ENCODE data around the gene GRAMD1A. TPM values are rescaled to one million over a fixed set of nuclear protein-coding genes. Genes with fewer than 3 reads are reported as not detected.
"Not testable (repeated sequence)": the region's sequence is repeated elsewhere in the genome, so short reads cannot be mapped to it uniquely, and the experiment has no call there.

GRAMD1A gene
- total and polyA plus RNA-seq, 4 experiments from 2014 or later, result 16.3 to 221 (median 130) TPM

GRCh38 chr19:35006342-35006998 lies 6.3 kb downstream of the GRAMD1A start:
- H3K4me3 Mint-ChIP-seq, result no peak overlapping the region
- CTCF ChIA-PET (ENCODE audit: partially characterized antibody), result interaction anchor here (1.0 to 1.4 kb wide), 2 partner anchors 8 to 34 kb away, joined by 3 to 4 read pairs; no protein-coding TSS in a partner anchor
- Histone ChIP-seq H3K9me3 (ENCODE audit: control insufficient read depth in 1 of 2, low read length in 2 of 2) (no peaks in the 10 kb centered on the region), H3K27me3 (ENCODE audit: insufficient read depth, low read length) (no peaks in the 10 kb centered on the region), H3K36me3 (ENCODE audit: insufficient read depth, low read length) (peaks cover 33% of the 10 kb centered on the region), H3K27ac (ENCODE audit: low read depth, low read length) (no peak overlapping the region), H3K4me1 (ENCODE audit: insufficient read depth, low read length) (peaks cover 64% of the 10 kb centered on the region), H3K4me3 (ENCODE audit: low read length in 2 of 2) (no peak overlapping the region)
- POLR2A ChIA-PET (ENCODE audit: partially characterized antibody), result interaction anchor here (1.2 to 13.7 kb wide), 3 partner anchors 7 to 14 kb away, joined by 3 to 282 read pairs (median 5); partner anchors contain the start of gene GRAMD1A
- H3K27ac Mint-ChIP-seq, result peak overlapping the region in 6 of 7 donors; percentile 60 to 96 (median 75)
- H3K4me1 Mint-ChIP-seq, result peaks cover 41 to 78% (median 54%) of the 10 kb centered on the region in 4 donors
- intact Hi-C loops (cut with micrococcal nuclease), result no loop called here
- DNase-seq, result no peak
- H3K27me3 Mint-ChIP-seq, result no peaks in the 10 kb centered on the region
- no peaks in the 10 kb centered on the region for H3K9me3 Mint-ChIP-seq
- peaks cover 10 to 50% of the 10 kb centered on the region in 2 donors for H3K36me3 Mint-ChIP-seq

- CTCF ChIA-PET (ENCODE audit: partially characterized antibody), result no interaction called here
- Mint-ChIP-seq H3K27ac (peak overlapping the region in 6 of 7 donors; percentile 62 to 96 (median 75)), H3K4me3 (no peak overlapping the region), H3K9me3 (no peaks in the 10 kb centered on the region), H3K27me3 (no peaks in the 10 kb centered on the region), H3K4me1 (peaks cover 39 to 78% (median 55%) of the 10 kb centered on the region in 4 donors), H3K36me3 (peaks cover 10 to 53% of the 10 kb centered on the region in 2 donors)
- no peaks in the 10 kb centered on the region for H3K27me3 ChIP-seq (ENCODE audit: insufficient read depth, low read length)
- peaks cover 33% of the 10 kb centered on the region for H3K36me3 ChIP-seq (ENCODE audit: insufficient read depth, low read length)
- H3K4me3 ChIP-seq (ENCODE audit: low read length in 2 of 2), result no peak overlapping the region
- intact Hi-C loops (cut with micrococcal nuclease), result no loop called here
- peaks cover 64% of the 10 kb centered on the region for H3K4me1 ChIP-seq (ENCODE audit: insufficient read depth, low read length)
- DNase-seq, result no peak
- POLR2A ChIA-PET (ENCODE audit: partially characterized antibody), result interaction anchor here (1.4 to 13.7 kb wide), 2 partner anchors 7 to 8 kb away, joined by 5 to 282 read pairs; partner anchors contain the start of gene GRAMD1A
- no peaks in the 10 kb centered on the region for H3K9me3 ChIP-seq (ENCODE audit: control insufficient read depth in 1 of 2, low read length in 2 of 2)
- H3K27ac ChIP-seq (ENCODE audit: low read depth, low read length), result no peak overlapping the region
Measured at GRCh38 chr19:35006999-35007365, 6.9 kb downstream of the GRAMD1A start.

- ChIA-PET CTCF (ENCODE audit: partially characterized antibody) (interaction anchor here (2.2 kb wide), 2 partner anchors 33 to 35 kb away, joined by 8 to 9 read pairs; no protein-coding TSS in a partner anchor), POLR2A (ENCODE audit: partially characterized antibody) (interaction anchor here (0.6 to 13.7 kb wide), 2 partner anchors 8 to 26 kb away, joined by 3 to 282 read pairs; partner anchors contain the start of gene GRAMD1A)
- H3K9me3 ChIP-seq (ENCODE audit: control insufficient read depth in 1 of 2, low read length in 2 of 2); DNase-seq; H3K27me3 Mint-ChIP-seq; H3K27me3 ChIP-seq (ENCODE audit: insufficient read depth, low read length); H3K9me3 Mint-ChIP-seq; H3K27ac ChIP-seq (ENCODE audit: low read depth, low read length); H3K4me3 Mint-ChIP-seq; H3K4me3 ChIP-seq (ENCODE audit: low read length in 2 of 2); intact Hi-C loops (cut with micrococcal nuclease): not testable (repeated sequence)
- peaks cover 64% of the 10 kb centered on the region for H3K4me1 ChIP-seq (ENCODE audit: insufficient read depth, low read length)
- H3K36me3 Mint-ChIP-seq, result peaks cover 10 to 57% of the 10 kb centered on the region in 2 donors
- H3K36me3 ChIP-seq (ENCODE audit: insufficient read depth, low read length), result peaks cover 33% of the 10 kb centered on the region
- peaks cover 40 to 78% (median 55%) of the 10 kb centered on the region in 4 donors for H3K4me1 Mint-ChIP-seq
- H3K27ac Mint-ChIP-seq, result peak overlapping the region in 1 of 7 donors; percentile 62
Measured at GRCh38 chr19:35007427-35007826, 7.3 kb downstream of the GRAMD1A start.

- Mint-ChIP-seq H3K27me3 (no peaks in the 10 kb centered on the region), H3K9me3 (no peaks in the 10 kb centered on the region), H3K4me3 (no peak overlapping the region), H3K4me1 (peaks cover 40 to 78% (median 56%) of the 10 kb centered on the region in 4 donors), H3K36me3 (peaks cover 10 to 54% of the 10 kb centered on the region in 2 donors), H3K27ac (peak overlapping the region in 2 of 7 donors; percentile 60 to 62)
- POLR2A ChIA-PET (ENCODE audit: partially characterized antibody), result interaction anchor here (0.9 to 13.7 kb wide), 4 partner anchors 8 to 45 kb away, joined by 3 to 282 read pairs (median 4); partner anchors contain the start of genes GRAMD1A and ZNF792
- H3K4me1 ChIP-seq (ENCODE audit: insufficient read depth, low read length), result peaks cover 64% of the 10 kb centered on the region
- intact Hi-C loops (cut with micrococcal nuclease), result no loop called here
- no peak overlapping the region for H3K4me3 ChIP-seq (ENCODE audit: low read length in 2 of 2)
- no peaks in the 10 kb centered on the region for H3K27me3 ChIP-seq (ENCODE audit: insufficient read depth, low read length)
- H3K27ac ChIP-seq (ENCODE audit: low read depth, low read length), result no peak overlapping the region
- no peaks in the 10 kb centered on the region for H3K9me3 ChIP-seq (ENCODE audit: control insufficient read depth in 1 of 2, low read length in 2 of 2)
- no peak for DNase-seq
- CTCF ChIA-PET (ENCODE audit: partially characterized antibody), result interaction anchor here (2.2 to 6.2 kb wide), 3 partner anchors 8 to 37 kb away, joined by 8 to 71 read pairs (median 9); partner anchors contain the start of gene GRAMD1A
- peaks cover 33% of the 10 kb centered on the region for H3K36me3 ChIP-seq (ENCODE audit: insufficient read depth, low read length)
Measured at GRCh38 chr19:35008891-35009341, 8.8 kb downstream of the GRAMD1A start.

- no peaks in the 10 kb centered on the region for H3K9me3 ChIP-seq (ENCODE audit: control insufficient read depth in 1 of 2, low read length in 2 of 2)
- peaks cover 64% of the 10 kb centered on the region for H3K4me1 ChIP-seq (ENCODE audit: insufficient read depth, low read length)
- Mint-ChIP-seq H3K27ac (peak overlapping the region in 5 of 7 donors; percentile 64 to 93 (median 79)), H3K9me3 (peaks cover 0 to 2% (median 0%) of the 10 kb centered on the region in 8 donors), H3K4me3 (peak overlapping the region in 2 of 8 donors; percentile 28 to 45), H3K27me3 (no peaks in the 10 kb centered on the region), H3K4me1 (peaks cover 41 to 78% (median 57%) of the 10 kb centered on the region in 4 donors), H3K36me3 (peaks cover 15 to 54% of the 10 kb centered on the region in 2 donors)
- DNase-seq, result no peak
- H3K27ac ChIP-seq (ENCODE audit: low read depth, low read length), result no peak overlapping the region
- peaks cover 33% of the 10 kb centered on the region for H3K36me3 ChIP-seq (ENCODE audit: insufficient read depth, low read length)
- H3K27me3 ChIP-seq (ENCODE audit: insufficient read depth, low read length), result no peaks in the 10 kb centered on the region
- POLR2A ChIA-PET (ENCODE audit: partially characterized antibody), result interaction anchor here (1.0 to 13.7 kb wide), 5 partner anchors 10 to 46 kb away, joined by 3 to 282 read pairs (median 3); partner anchors contain the start of genes GRAMD1A and ZNF792
- intact Hi-C loops (cut with micrococcal nuclease), result loop anchor here (5.0 kb wide), 1 partner anchor 277 kb away; the partner anchor contains the start of gene ZNF181
- H3K4me3 ChIP-seq (ENCODE audit: low read length in 2 of 2), result no peak overlapping the region
- CTCF ChIA-PET (ENCODE audit: partially characterized antibody), result interaction anchor here (2.2 to 6.2 kb wide), 5 partner anchors 8 to 38 kb away, joined by 8 to 124 read pairs (median 21); partner anchors contain the start of gene GRAMD1A
Measured at GRCh38 chr19:35009424-35010415, 9.6 kb downstream of the GRAMD1A start.

- H3K4me1 Mint-ChIP-seq, result peaks cover 46 to 78% (median 63%) of the 10 kb centered on the region in 4 donors
- Histone ChIP-seq H3K36me3 (ENCODE audit: insufficient read depth, low read length) (peaks cover 33% of the 10 kb centered on the region), H3K27ac (ENCODE audit: low read depth, low read length) (peak overlapping the region; percentile 64), H3K4me3 (ENCODE audit: low read length in 2 of 2) (no peak overlapping the region), H3K27me3 (ENCODE audit: insufficient read depth, low read length) (no peaks in the 10 kb centered on the region), H3K9me3 (ENCODE audit: control insufficient read depth in 1 of 2, low read length in 2 of 2) (no peaks in the 10 kb centered on the region), H3K4me1 (ENCODE audit: insufficient read depth, low read length) (peaks cover 68% of the 10 kb centered on the region)
- peaks cover 0 to 2% (median 0%) of the 10 kb centered on the region in 8 donors for H3K9me3 Mint-ChIP-seq
- H3K36me3 Mint-ChIP-seq, result peaks cover 26 to 62% of the 10 kb centered on the region in 2 donors
- ChIA-PET CTCF (ENCODE audit: partially characterized antibody) (interaction anchor here (0.6 to 6.2 kb wide), 7 partner anchors 10 to 104 kb away, joined by 3 to 124 read pairs (median 24); partner anchors contain the start of genes GRAMD1A and ZNF792), POLR2A (ENCODE audit: partially characterized antibody) (interaction anchor here (1.0 to 13.7 kb wide), 4 partner anchors 11 to 38 kb away, joined by 3 to 282 read pairs (median 39); partner anchors contain the start of gene GRAMD1A)
- H3K27ac Mint-ChIP-seq, result peak overlapping the region; percentile 64 to 96 (median 89)
- peak in 3 of 5 donors; percentile 34 to 71 (median 38) for DNase-seq
- H3K27me3 Mint-ChIP-seq, result no peaks in the 10 kb centered on the region
- peak overlapping the region in 7 of 8 donors; percentile 43 to 82 (median 55) for H3K4me3 Mint-ChIP-seq
- intact Hi-C loops (cut with micrococcal nuclease), result loop anchor here (5.0 kb wide), 1 partner anchor 279 kb away; the partner anchor contains the start of gene ZNF181
Measured at GRCh38 chr19:35011091-35011689, 11.1 kb downstream of the GRAMD1A start.

All from CD4-positive, alpha-beta memory T cell (primary cell).